GM19193 (cell line): ENCODE results near the gene ADAM33.

Source experiments
- POLR2A ChIP-seq: IDR thresholded peaks from 4 replicates; pipeline ENCODE4 v1.6.1; 2011; ENCODE audit not compliant: insufficient read depth, insufficient read length; ENCODE audit errors: extremely low read depth

The ADAM33 gene

GRCh38 chr20:3654326-3655130 is 27.3 kb downstream of the ADAM33 start:
- no peak for TF ChIP-seq POLR2A

- no peak for TF ChIP-seq POLR2A
These were observed 27.9 kb downstream of the ADAM33 start for GRCh38 chr20:3653921-3654320.

DNA sequence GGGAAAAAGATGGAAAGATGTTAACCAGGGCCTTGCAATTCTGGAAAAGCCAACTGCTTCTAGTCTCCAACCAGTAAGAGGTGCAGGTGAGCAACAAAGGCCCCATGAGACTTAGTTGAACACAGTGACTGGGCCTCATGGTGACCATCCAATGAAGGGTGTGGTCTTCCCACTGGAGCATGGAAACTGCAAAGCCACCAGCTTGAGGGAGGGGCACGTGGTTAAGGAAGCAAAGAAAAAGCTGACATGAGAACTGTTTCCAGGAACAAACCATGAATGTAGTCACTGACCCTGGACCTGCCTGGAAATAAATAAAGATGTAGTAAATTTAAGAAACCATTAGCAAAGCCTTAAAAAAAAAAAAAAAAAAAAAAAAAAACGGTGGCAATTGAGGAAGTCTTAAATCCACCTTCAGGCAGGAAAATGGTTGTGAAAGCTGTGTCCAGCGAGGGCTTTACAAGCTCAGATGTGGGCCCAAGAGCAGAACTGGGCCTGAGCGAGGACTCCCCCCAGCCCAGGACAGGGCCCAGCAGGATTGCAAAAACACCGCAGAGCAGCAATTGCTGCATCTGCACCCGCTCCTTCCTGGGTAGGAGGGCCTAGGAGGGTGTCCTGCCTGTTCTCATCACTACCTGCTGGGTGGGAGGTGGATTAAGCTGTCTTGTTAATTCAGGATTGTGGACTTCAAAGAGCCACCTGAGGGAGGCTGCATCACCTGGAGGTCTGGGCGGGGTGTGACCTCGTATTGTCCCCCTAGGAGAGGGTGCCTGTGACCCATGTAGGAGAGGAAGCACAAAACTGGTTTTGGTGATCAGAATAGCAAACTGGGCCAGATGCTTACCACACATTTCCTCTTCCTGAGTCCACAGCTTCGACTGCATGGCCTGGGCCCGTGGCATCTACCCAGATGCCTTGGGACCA is 28.9 kb downstream of the ADAM33 start:
- TF ChIP-seq POLR2A = no peak

GRCh38 chr20:3652221-3652620 is 29.6 kb downstream of the ADAM33 start:
- TF ChIP-seq POLR2A = no peak

DNA sequence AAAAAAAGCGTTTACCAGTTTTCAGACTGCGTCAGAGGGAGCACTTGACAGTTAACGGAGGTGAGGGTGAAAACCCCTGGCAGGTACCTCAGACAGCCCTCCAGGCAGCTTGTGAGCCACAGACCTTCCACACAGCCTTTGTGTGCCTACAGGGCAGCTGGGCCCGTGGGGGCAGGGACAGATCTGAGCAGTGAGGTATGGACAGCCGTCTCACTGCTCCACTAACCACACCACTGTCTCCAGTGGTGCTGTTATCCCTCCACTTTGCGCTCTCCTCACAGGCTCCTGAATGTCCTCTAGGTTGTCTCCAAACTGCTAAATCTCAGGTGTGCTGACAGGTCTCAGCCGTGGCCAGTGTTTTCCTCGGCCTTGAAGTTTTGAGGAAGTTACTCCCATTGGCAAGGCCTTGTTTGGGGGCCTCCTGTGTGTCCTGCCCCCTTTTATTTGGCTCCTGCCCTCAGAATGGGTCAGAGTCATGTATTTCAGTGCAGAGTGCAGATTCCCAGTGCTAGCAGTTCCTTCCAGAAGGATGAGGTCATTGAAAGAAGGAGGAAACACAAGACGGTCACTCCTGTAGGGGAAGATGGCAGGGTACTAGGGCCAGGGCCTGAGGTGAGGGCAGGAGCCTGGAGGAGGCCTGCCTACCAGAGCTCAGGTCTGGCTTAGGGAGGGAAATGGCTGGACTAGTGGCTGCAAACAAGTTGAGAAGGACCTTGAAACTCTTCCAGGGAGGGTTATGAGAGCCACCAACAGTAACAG is 30.4 kb downstream of the ADAM33 start:
- no peak for TF ChIP-seq POLR2A

GRCh38 chr20:3648951-3649350 is 32.9 kb downstream of the ADAM33 start:
- no peak for TF ChIP-seq POLR2A

DNA sequence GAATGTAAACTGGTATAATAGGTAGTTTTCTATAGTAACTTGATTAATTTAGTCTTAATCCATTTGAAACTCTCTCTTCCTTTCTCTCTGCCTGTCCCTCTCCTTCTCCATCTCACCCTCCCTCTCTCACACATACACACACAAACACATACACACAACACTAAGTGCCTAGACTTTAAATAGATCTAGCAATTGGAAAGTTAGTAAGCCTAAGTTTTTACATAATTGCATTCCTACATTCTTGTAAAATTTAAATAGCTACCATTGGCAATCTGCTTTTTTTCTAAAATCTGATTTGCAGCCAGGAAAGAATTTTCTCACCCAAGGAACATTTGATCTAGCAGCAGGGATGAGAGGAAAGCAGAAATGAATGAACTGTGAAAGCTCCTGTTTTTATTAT is 34.3 kb downstream of the ADAM33 start:
- TF ChIP-seq POLR2A = no peak

- no peak for TF ChIP-seq POLR2A
These were observed 35.2 kb downstream of the ADAM33 start for GRCh38 chr20:3646651-3647050.

- no peak for TF ChIP-seq POLR2A
These were observed 35.8 kb downstream of the ADAM33 start for GRCh38 chr20:3646067-3646440.

- no peak for TF ChIP-seq POLR2A
These were observed 36.3 kb downstream of the ADAM33 start for GRCh38 chr20:3645309-3646066.

DNA sequence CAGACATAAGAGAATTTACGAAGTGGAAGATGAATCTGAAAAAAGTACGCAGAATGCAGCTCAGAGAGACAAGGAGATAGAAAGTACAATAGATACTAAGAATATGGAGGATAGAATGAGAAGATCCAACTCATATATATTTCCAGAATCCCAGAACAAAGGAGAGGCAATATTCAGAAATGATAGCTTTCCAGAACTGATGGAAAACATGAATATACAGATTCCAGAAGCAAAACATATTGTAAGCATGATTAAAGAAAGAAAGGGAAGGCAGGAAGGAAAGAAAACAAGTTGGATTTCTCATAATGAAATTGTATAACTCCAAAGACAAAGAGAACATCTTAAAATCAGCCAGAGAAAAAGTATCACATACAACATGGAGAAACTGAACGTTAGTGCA is 41.6 kb downstream of the ADAM33 start:
- TF ChIP-seq POLR2A = no peak

DNA sequence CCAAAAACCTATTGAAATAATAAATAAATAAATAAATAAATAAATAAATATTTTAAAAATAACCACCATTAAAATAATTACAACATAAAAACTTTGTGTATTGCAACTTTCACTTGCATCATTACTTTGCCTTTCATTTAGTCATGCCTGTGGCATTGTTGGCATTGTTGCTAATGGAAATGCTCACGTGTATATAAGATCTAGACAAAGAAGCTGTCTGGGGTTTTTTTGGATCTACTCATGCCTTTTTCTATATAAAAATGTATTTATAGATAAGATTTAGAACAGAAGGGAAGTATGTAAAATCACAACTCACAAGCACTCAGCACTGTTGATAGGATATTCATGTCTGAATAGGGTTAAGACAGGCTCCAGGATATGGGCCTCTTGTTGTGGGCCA is 46.5 kb downstream of the ADAM33 start:
- TF ChIP-seq POLR2A = no peak

DNA sequence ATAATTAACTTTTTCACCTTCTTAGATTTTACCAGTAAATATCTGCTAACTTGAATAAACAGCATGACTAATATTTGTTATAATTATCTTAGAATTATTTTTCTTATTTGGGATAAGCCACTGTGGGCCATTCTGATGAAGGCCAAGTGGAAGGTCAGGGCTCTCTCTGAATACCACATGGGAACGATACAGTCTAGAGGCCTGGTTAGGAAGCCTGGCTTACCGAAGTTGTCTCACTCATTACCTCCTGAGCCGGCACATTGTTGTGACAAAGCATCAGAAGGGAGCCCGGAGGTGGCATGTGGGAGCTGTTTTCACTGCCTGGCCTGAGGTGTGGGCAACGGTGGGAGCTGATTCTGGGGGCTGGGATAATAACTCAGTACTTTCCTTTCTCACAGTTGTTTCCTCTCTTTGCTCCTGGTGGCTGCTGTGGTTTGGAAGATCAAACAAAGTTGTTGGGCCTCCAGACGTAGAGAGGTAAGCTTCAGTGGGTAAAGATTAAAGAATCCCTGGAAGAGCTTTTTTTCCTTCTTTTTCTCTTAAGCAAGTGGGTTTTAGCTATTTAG is 47.8 kb downstream of the ADAM33 start:
- TF ChIP-seq POLR2A = no peak
